HepG2 (cell line): ENCODE measurements around the gene SGSH. TPM values are rescaled to one million over a fixed set of nuclear protein-coding genes. Genes with fewer than 3 reads are reported as not detected.

ENCODE experiments used
- ATAD3A ChIP-seq: sonication (generic); formaldehyde crosslinking; IDR thresholded peaks from 2 replicates; pipeline ENCODE4 v1.4.0; 2020; ENCODE audit warnings: missing genetic modification reagents
- ATF2 ChIP-seq: sonication (generic); formaldehyde crosslinking; IDR thresholded peaks from 2 replicates; pipeline ENCODE4 v1.4.0; 2020; ENCODE audit warnings: missing genetic modification reagents
- BRCA1 ChIP-seq: sonication (generic); formaldehyde crosslinking; IDR thresholded peaks from 2 replicates; pipeline ENCODE4 v1.4.0; 2020; ENCODE audit warnings: missing genetic modification reagents
- CBX2 ChIP-seq, 2 experiments: fragments of 200-600 bp in 1 of 2; sonication (generic); formaldehyde crosslinking in 1 of 2; IDR thresholded peaks; 2 replicates each; pipeline versions ENCODE4 v1.7.0 to v1.8.1; 2018 to 2022; ENCODE audit warnings: low read depth in 2 of 2, low read length in 1 of 2, mild to moderate bottlenecking in 1 of 2, missing genetic modification reagents in 1 of 2
- CREB1 ChIP-seq, 2 experiments: fragments of 450-650 bp in 1 of 2; IDR thresholded peaks; 2 replicates each; pipeline ENCODE4 v1.6.1; 2016 to 2017; ENCODE audit warnings: control low read depth in 1 of 2, mild to moderate bottlenecking in 1 of 2, missing compliant biosample characterization in 1 of 2, missing genetic modification characterization in 1 of 2
- FOXP1 ChIP-seq, 2 experiments: fragments of 450-650 bp in 1 of 2; IDR thresholded peaks; 2 replicates each; pipeline ENCODE4 v1.6.1; 2017 to 2018; ENCODE audit warnings: antibody characterized with exemption in 1 of 2
- HNRNPL ChIP-seq: fragments of 200-400 bp; formaldehyde crosslinking; IDR thresholded peaks from 2 replicates; pipeline ENCODE4 v1.6.1; 2017; ENCODE audit warnings: mild to moderate bottlenecking, low read depth, low read length
- IKZF1 ChIP-seq: fragments of 450-650 bp; IDR thresholded peaks from 2 replicates; pipeline ENCODE4 v1.7.1; 2016
- KAT8 ChIP-seq: IDR thresholded peaks from 2 replicates; pipeline ENCODE4 v1.6.1; 2016; ENCODE audit warnings: missing genetic modification reagents, missing compliant biosample characterization
- LCORL ChIP-seq, 2 experiments: fragments of 450-650 bp in 1 of 2; sonication (generic) in 1 of 2; formaldehyde crosslinking in 1 of 2; IDR thresholded peaks; 2 replicates each; pipeline versions ENCODE4 v1.5.0 to v1.6.1; 2017 to 2020; ENCODE audit warnings: antibody characterized with exemption in 1 of 2, missing genetic modification reagents in 1 of 2
- MNT ChIP-seq: fragments of 450-650 bp; IDR thresholded peaks from 2 replicates; pipeline ENCODE4 v1.6.1; 2016
- MTF1 ChIP-seq: sonication (generic); formaldehyde crosslinking; IDR thresholded peaks from 2 replicates; pipeline ENCODE4 v1.5.0; 2020; ENCODE audit warnings: missing genetic modification reagents
- TRAFD1 ChIP-seq: sonication (generic); formaldehyde crosslinking; IDR thresholded peaks from 2 replicates; pipeline ENCODE4 v1.5.1; 2020; ENCODE audit warnings: missing genetic modification reagents, mild to moderate bottlenecking, borderline replicate concordance
- ZBED4 ChIP-seq: sonication (generic); formaldehyde crosslinking; IDR thresholded peaks from 2 replicates; pipeline ENCODE4 v1.4.0; 2020; ENCODE audit warnings: missing genetic modification reagents, borderline replicate concordance
- ZFP90 ChIP-seq: sonication (generic); formaldehyde crosslinking; IDR thresholded peaks from 2 replicates; pipeline ENCODE4 v1.8.0; 2022; ENCODE audit warnings: missing genetic modification reagents, mild to moderate bottlenecking, inconsistent platforms, borderline replicate concordance
- ZGPAT ChIP-seq: IDR thresholded peaks from 2 replicates; pipeline ENCODE4 v1.6.1; 2016; ENCODE audit warnings: mild to moderate bottlenecking
- ZNF414 ChIP-seq: sonication (generic); formaldehyde crosslinking; IDR thresholded peaks from 2 replicates; pipeline ENCODE4 v1.5.0; 2020; ENCODE audit warnings: missing genetic modification reagents
- ZNF501 ChIP-seq: sonication (generic); formaldehyde crosslinking; IDR thresholded peaks from 2 replicates; pipeline ENCODE4 v1.5.1; 2020; ENCODE audit warnings: mild to moderate bottlenecking, moderate library complexity, missing genetic modification reagents
- ZSCAN30 ChIP-seq: sonication (generic); formaldehyde crosslinking; IDR thresholded peaks from 2 replicates; pipeline ENCODE4 v1.5.0; 2020; ENCODE audit warnings: mild to moderate bottlenecking, missing genetic modification reagents
- polyA plus RNA-seq, 8 experiments: library from polyadenylated mRNA; depleted of rRNA in 3 of 8; stranded (reverse) in 7 of 8; unstranded in 1 of 8; fragments of >200 nt; fragmentation: Illumina TruSeq in 4 of 8; extraction: Trizol in 4 of 8; gene quantifications; 2 replicates each; pipeline versions ENCODE4 v1.2.1 to v1.2.3, GENCODE V29; 2011 to 2016; ENCODE audit warnings: low read depth in 4 of 8, missing spikeins in 1 of 8, mixed read lengths in 1 of 8; ENCODE audit not compliant: insufficient read depth in 1 of 8
- total RNA-seq, 5 experiments: library from RNA; depleted of rRNA; stranded (reverse); fragments of >200 nt; fragmentation: Illumina TruSeq; extraction: Trizol; gene quantifications; 2 replicates each; pipeline ENCODE4 v1.2.3, GENCODE V29; 2016; ENCODE audit warnings: low read depth in 1 of 5

Gene SGSH
- total and polyA plus RNA-seq, 2 of the 13 experiments (the other 11 are each of a cell fraction or from before 2014, with no cell fraction given), result 12.2 to 17.6 TPM

GRCh38 chr17:80260069-80260535, 40.0 kb upstream of the SGSH start (continued):
- TF ChIP-seq ZBED4 (CRISPR knock-in tag) (no peak), KAT8 (no peak; the same call in 1 of the 2 replicates), HNRNPL (no peak), ZFP90 (CRISPR knock-in tag) (peak; percentile 30; the same call in 1 of the 2 replicates), ATF2 (CRISPR knock-in tag) (0 out of 2 replicates have a peak, but pooled peaks have one; percentile 5), FOXP1 (IDR thresholded peaks at IDR 0.05) (no peak), FOXP1 (CRISPR knock-in tag; IDR thresholded peaks at IDR 0.05) (no peak), IKZF1 (no peak), ATAD3A (no peak), TRAFD1 (CRISPR knock-in tag) (no peak), CREB1 (IDR thresholded peaks at IDR 0.05) (no peak), CREB1 (CRISPR knock-in tag; IDR thresholded peaks at IDR 0.05) (no peak), LCORL (IDR thresholded peaks at IDR 0.05) (no peak), LCORL (CRISPR knock-in tag; IDR thresholded peaks at IDR 0.05) (no peak), MNT (no peak), BRCA1 (CRISPR knock-in tag) (no peak), CBX2 (IDR thresholded peaks at IDR 0.05; ENCODE audit: low read depth, low read length) (no peak), CBX2 (CRISPR knock-in tag; IDR thresholded peaks at IDR 0.05; ENCODE audit: low read depth) (no peak), ZGPAT (CRISPR knock-in tag) (no peak), ZSCAN30 (CRISPR knock-in tag) (no peak), MTF1 (CRISPR knock-in tag) (no peak), ZNF414 (CRISPR knock-in tag) (no peak), ZNF501 (CRISPR knock-in tag) (no peak)
